Measurements from ENCODE around the gene LPIN1. TPM values are rescaled to one million over a fixed set of nuclear protein-coding genes. Genes with fewer than 3 reads are reported as not detected.

The LPIN1 gene
- total RNA-seq, 4 donors from 2014 or later = 28.7 to 47.0 (median 39.6) TPM

- 48 to 66% methylated on average over 16 to 27 of the region's 50 CpGs for WGBS, 2 donors
- Histone ChIP-seq H3K27ac (no peak overlapping the region), H3K36me3 (peaks cover 49 to 60% of the 10 kb centered on the region in 2 donors), H3K9me3 (no peaks in the 10 kb centered on the region), H3K4me3 (replicated peaks in 1 of 3) (no peak overlapping the region), H3K27me3 (no peaks in the 10 kb centered on the region), H3K4me1 (no peaks in the 10 kb centered on the region)
- TF ChIP-seq POLR2A (IDR thresholded peaks at IDR 0.05) (no peak), CTCF (IDR thresholded peaks at IDR 0.05) (peak; percentile 57 to 99 (median 81))
- intact Hi-C loops (cut with DNase I) = loop anchor here (5.0 kb wide), 2 partner anchors 43 to 98 kb away; no protein-coding TSS in a partner anchor
- DNase-seq = peak; percentile 32 to 41
Observed at GRCh38 chr2:11784747-11785610, 38.5 kb downstream of the LPIN1 start.

GRCh38 chr2:11785611-11785940 lies 39.1 kb downstream of the LPIN1 start:
- WGBS, 2 donors = 88 to 91% methylated on average over 9 of the region's 9 CpGs

GRCh38 chr2:11786191-11786590 lies 39.8 kb downstream of the LPIN1 start:
- no peak for DNase-seq
- peaks cover 46 to 53% of the 10 kb centered on the region in 2 donors for H3K36me3 ChIP-seq
- intact Hi-C loops (cut with DNase I) = loop anchor here (5.0 kb wide), 1 partner anchor 99 kb away; no protein-coding TSS in a partner anchor
- H3K27ac ChIP-seq = no peak overlapping the region
- H3K4me3 ChIP-seq (replicated peaks in 1 of 3) = no peak overlapping the region
- H3K4me1 ChIP-seq = no peaks in the 10 kb centered on the region
- TF ChIP-seq CTCF (IDR thresholded peaks at IDR 0.05) (no peak), POLR2A (IDR thresholded peaks at IDR 0.05) (no peak)
- H3K27me3 ChIP-seq = no peaks in the 10 kb centered on the region
- 96 to 98% methylated on average over 8 to 9 of the region's 9 CpGs for WGBS, 2 donors
- no peaks in the 10 kb centered on the region for H3K9me3 ChIP-seq

More at GRCh38 chr2:11785611-11785940, 39.1 kb downstream of the LPIN1 start:
- Histone ChIP-seq H3K4me3 (replicated peaks in 1 of 3) (no peak overlapping the region), H3K9me3 (no peaks in the 10 kb centered on the region), H3K27ac (no peak overlapping the region), H3K36me3 (peaks cover 46 to 54% of the 10 kb centered on the region in 2 donors), H3K27me3 (no peaks in the 10 kb centered on the region), H3K4me1 (no peaks in the 10 kb centered on the region)
- no peak for DNase-seq
- no peak for TF ChIP-seq CTCF (IDR thresholded peaks at IDR 0.05)
- TF ChIP-seq POLR2A (IDR thresholded peaks at IDR 0.05) = no peak
- intact Hi-C loops (cut with DNase I) = loop anchor here (5.0 kb wide), 1 partner anchor 98 kb away; no protein-coding TSS in a partner anchor

- intact Hi-C loops (cut with DNase I) = loop anchor here (5.0 kb wide), 1 partner anchor 99 kb away; no protein-coding TSS in a partner anchor
- Histone ChIP-seq H3K9me3 (no peaks in the 10 kb centered on the region), H3K4me1 (no peaks in the 10 kb centered on the region), H3K27ac (no peak overlapping the region), H3K36me3 (peaks cover 44 to 53% of the 10 kb centered on the region in 2 donors), H3K27me3 (no peaks in the 10 kb centered on the region), H3K4me3 (replicated peaks in 1 of 3) (no peak overlapping the region)
- no peak for DNase-seq
- TF ChIP-seq CTCF (IDR thresholded peaks at IDR 0.05) (no peak), POLR2A (IDR thresholded peaks at IDR 0.05) (no peak)
- 97 to 98% methylated on average over 11 to 13 of the region's 13 CpGs for WGBS, 2 donors
Observed at GRCh38 chr2:11786592-11786991, 40.2 kb downstream of the LPIN1 start.

GRCh38 chr2:11787991-11788390 lies 41.6 kb downstream of the LPIN1 start:
- intact Hi-C loops (cut with DNase I) = loop anchor here (5.0 kb wide), 1 partner anchor 101 kb away; no protein-coding TSS in a partner anchor
- no peak overlapping the region for H3K4me3 ChIP-seq (replicated peaks in 1 of 3)
- H3K36me3 ChIP-seq = peaks cover 44 to 56% of the 10 kb centered on the region in 2 donors
- 88 to 92% methylated on average over 9 of the region's 9 CpGs for WGBS, 2 donors
- DNase-seq = no peak
- H3K27me3 ChIP-seq = no peaks in the 10 kb centered on the region
- H3K4me1 ChIP-seq = no peaks in the 10 kb centered on the region
- H3K9me3 ChIP-seq = no peaks in the 10 kb centered on the region
- no peak overlapping the region for H3K27ac ChIP-seq
- TF ChIP-seq CTCF (IDR thresholded peaks at IDR 0.05) (no peak), POLR2A (IDR thresholded peaks at IDR 0.05) (no peak)
